ENCODE results near the gene CLSTN3.

Gene CLSTN3

DNA sequence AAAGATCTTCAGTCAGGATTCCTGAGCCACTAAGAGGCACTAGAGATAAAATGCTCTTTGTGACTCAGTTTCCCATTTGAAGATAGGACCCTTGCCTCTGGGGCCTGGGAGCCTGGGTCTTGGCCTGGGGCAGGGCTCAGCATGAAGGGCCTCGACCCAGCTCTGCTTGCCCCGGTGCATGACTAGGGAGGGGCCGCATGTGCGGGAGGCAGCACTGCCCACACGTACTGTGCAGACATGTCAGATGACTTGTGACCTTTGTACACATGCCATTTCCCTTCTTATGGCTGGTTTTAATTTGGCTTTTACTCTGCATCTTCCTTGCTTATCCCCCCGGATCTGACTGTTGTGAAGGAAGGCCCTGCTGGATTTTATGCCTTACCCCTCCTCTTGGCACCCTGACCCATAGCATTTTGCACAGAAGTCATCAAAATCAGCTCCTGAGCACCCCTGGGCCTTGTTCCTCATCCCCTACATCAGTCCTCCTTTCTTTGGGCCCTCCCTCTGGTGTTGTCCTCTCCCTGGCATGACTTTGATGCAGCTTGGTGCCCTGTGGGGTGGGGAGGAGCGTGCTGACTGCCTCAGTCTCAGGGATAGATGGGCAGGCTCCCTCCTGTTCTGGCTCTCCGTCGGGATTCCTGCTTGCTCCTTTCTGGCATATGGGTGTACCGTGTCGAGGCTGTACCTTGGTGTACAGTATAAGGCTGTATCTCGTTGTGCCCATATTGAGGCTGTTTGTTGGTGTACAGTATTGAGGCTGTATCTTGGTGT is 4.4 kb downstream of the CLSTN3 start:
- Histone ChIP-seq H3K9ac (ENCODE audit: low read length) (no peak overlapping the region), H3K36me3 (ENCODE audit: control insufficient read depth, insufficient read depth, low read length) (peaks cover 2% of the 10 kb centered on the region), H3K4me3 (ENCODE audit: low read length) (no peak overlapping the region), H3K27ac (ENCODE audit: low read depth, low read length) (no peak overlapping the region), H3K27me3 (ENCODE audit: control insufficient read depth, insufficient read depth, low read length) (no peaks in the 10 kb centered on the region), H3K4me1 (ENCODE audit: control insufficient read depth, insufficient read depth, low read length) (peaks cover under 1% of the 10 kb centered on the region)

- Histone ChIP-seq H3K36me3 (ENCODE audit: control insufficient read depth, insufficient read depth, low read length) (peaks cover 2% of the 10 kb centered on the region), H3K27ac (ENCODE audit: low read depth, low read length) (no peak overlapping the region), H3K9ac (ENCODE audit: low read length) (no peak overlapping the region), H3K27me3 (ENCODE audit: control insufficient read depth, insufficient read depth, low read length) (no peaks in the 10 kb centered on the region), H3K4me3 (ENCODE audit: low read length) (no peak overlapping the region), H3K4me1 (ENCODE audit: control insufficient read depth, insufficient read depth, low read length) (no peaks in the 10 kb centered on the region)
Measured at GRCh38 chr12:7136071-7136470, 5.9 kb downstream of the CLSTN3 start.

DNA sequence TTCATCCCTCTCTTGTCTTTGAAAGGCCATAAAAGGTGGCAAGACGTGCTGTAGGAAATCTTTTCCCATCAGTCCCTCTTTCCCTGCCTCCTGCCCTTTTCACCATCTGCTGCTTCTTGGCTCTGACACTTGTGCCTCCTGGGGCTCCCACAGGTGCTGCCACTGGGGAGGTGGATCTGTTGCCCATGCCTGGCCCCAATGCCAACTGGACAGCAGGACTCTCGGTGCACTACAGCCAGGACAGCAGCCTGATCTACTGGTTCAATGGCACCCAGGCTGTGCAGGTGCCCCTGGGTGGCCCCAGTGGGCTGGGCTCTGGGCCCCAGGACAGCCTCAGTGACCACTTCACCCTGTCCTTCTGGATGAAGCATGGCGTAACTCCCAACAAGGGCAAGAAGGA is 6.5 kb downstream of the CLSTN3 start:
- peaks cover 5% of the 10 kb centered on the region for H3K36me3 ChIP-seq (ENCODE audit: control insufficient read depth, insufficient read depth, low read length)
- no peak overlapping the region for H3K4me3 ChIP-seq (ENCODE audit: low read length)
- no peak overlapping the region for H3K27ac ChIP-seq (ENCODE audit: low read depth, low read length)
- H3K27me3 ChIP-seq (ENCODE audit: control insufficient read depth, insufficient read depth, low read length) = no peaks in the 10 kb centered on the region
- no peaks in the 10 kb centered on the region for H3K4me1 ChIP-seq (ENCODE audit: control insufficient read depth, insufficient read depth, low read length)
- no peak overlapping the region for H3K9ac ChIP-seq (ENCODE audit: low read length)

GRCh38 chr12:7137908-7138307 is 7.7 kb downstream of the CLSTN3 start:
- Histone ChIP-seq H3K27me3 (ENCODE audit: control insufficient read depth, insufficient read depth, low read length) (no peaks in the 10 kb centered on the region), H3K4me3 (ENCODE audit: low read length) (no peak overlapping the region), H3K27ac (ENCODE audit: low read depth, low read length) (no peak overlapping the region), H3K9ac (ENCODE audit: low read length) (no peak overlapping the region), H3K4me1 (ENCODE audit: control insufficient read depth, insufficient read depth, low read length) (no peaks in the 10 kb centered on the region), H3K36me3 (ENCODE audit: control insufficient read depth, insufficient read depth, low read length) (peaks cover 5% of the 10 kb centered on the region)

DNA sequence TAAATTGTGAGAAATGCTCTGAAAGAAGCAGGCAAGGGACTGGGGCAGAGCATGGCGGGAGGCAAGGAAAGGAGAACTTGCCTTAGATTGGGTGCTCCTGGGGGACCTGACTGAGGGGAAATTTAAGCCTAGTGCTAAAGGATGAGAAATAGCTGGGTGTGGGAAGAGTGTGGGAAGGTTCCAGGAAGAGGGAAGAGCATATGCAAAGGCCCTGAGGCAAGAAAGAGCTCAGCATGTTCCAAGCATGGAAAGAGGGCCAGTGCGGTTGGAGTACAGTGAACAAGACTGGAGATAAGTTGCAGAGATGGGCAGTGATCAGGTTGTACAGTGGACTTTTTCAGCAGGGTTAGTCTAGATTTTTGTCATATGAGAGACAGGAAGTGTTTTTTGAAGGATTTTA is 9.0 kb downstream of the CLSTN3 start:
- Histone ChIP-seq H3K4me3 (ENCODE audit: low read length) (no peak overlapping the region), H3K4me1 (ENCODE audit: control insufficient read depth, insufficient read depth, low read length) (no peaks in the 10 kb centered on the region), H3K27ac (ENCODE audit: low read depth, low read length) (no peak overlapping the region), H3K36me3 (ENCODE audit: control insufficient read depth, insufficient read depth, low read length) (peaks cover 5% of the 10 kb centered on the region), H3K9ac (ENCODE audit: low read length) (no peak overlapping the region), H3K27me3 (ENCODE audit: control insufficient read depth, insufficient read depth, low read length) (no peaks in the 10 kb centered on the region)

DNA sequence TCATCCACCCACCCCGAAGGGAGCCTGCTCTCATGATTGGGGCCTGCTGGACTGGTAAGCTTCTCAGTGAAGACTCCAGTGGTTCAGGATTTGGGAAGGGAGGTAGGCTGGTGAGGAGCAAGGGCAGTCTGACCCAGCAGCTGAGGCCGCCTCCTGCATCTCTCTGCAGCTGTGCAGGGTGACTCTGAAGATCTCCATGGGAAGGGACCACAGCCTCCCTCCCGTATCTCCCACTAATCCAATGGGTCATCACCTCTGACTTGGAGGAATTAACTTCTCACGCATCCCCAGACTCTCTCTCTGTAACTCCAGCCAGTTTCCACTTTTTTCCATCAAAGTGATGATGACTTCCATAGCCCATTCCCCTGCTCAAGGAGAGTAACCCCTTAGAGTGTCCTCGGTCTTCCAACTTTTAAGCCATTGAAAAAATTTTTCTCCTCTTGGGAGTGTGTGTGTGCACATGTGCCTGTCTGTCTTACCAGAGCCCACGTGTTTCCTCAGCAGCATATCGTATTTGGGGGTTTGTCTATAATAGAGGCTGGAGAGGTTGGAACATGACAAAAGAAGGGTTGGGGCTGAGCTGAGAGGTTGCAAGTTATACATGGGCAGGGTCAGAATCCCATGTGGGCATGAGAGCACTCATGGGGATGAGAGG is 11.3 kb downstream of the CLSTN3 start:
- Histone ChIP-seq H3K4me1 (ENCODE audit: control insufficient read depth, insufficient read depth, low read length) (no peaks in the 10 kb centered on the region), H3K9ac (ENCODE audit: low read length) (no peak overlapping the region), H3K27ac (ENCODE audit: low read depth, low read length) (no peak overlapping the region), H3K4me3 (ENCODE audit: low read length) (no peak overlapping the region), H3K27me3 (ENCODE audit: control insufficient read depth, insufficient read depth, low read length) (no peaks in the 10 kb centered on the region), H3K36me3 (ENCODE audit: control insufficient read depth, insufficient read depth, low read length) (peaks cover 5% of the 10 kb centered on the region)

DNA sequence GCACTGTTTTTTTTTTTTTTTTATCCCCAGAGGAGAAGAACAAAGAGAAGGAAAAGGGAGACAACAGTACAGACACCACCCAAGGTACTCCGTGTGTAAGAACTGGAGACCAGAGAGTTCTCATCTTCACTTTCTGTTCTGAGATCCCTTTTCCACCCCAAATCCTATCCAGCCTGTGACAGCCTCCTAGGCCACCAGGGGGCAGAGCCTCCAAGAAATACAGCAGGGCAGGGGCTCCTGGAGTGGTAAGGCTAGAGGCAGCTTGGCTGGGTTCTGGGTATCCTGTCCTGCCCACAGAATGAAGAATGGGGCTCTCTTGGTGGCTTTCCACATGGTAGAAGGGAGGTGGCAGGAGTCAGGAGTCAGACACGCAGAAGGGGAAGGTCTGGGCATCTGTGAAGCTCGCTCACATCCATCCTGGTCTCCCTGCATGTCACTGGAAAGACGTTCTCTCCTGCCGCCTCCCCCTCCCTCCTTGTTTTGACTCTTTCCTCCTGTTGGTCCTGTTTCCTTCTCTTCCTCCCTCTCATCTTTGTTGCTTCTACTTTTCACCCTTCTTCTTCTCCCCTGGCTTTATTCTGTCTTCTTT is 12.0 kb downstream of the CLSTN3 start:
- peaks cover 2% of the 10 kb centered on the region for H3K36me3 ChIP-seq (ENCODE audit: control insufficient read depth, insufficient read depth, low read length)
- no peak overlapping the region for H3K9ac ChIP-seq (ENCODE audit: low read length)
- no peaks in the 10 kb centered on the region for H3K27me3 ChIP-seq (ENCODE audit: control insufficient read depth, insufficient read depth, low read length)
- no peak overlapping the region for H3K27ac ChIP-seq (ENCODE audit: low read depth, low read length)
- H3K4me1 ChIP-seq (ENCODE audit: control insufficient read depth, insufficient read depth, low read length) = no peaks in the 10 kb centered on the region
- no peak overlapping the region for H3K4me3 ChIP-seq (ENCODE audit: low read length)

- Histone ChIP-seq H3K4me3 (ENCODE audit: low read length) (no peak overlapping the region), H3K4me1 (ENCODE audit: control insufficient read depth, insufficient read depth, low read length) (no peaks in the 10 kb centered on the region), H3K27ac (ENCODE audit: low read depth, low read length) (no peak overlapping the region), H3K27me3 (ENCODE audit: control insufficient read depth, insufficient read depth, low read length) (no peaks in the 10 kb centered on the region), H3K9ac (ENCODE audit: low read length) (no peak overlapping the region), H3K36me3 (ENCODE audit: control insufficient read depth, insufficient read depth, low read length) (peaks cover 2% of the 10 kb centered on the region)
Measured at GRCh38 chr12:7142809-7143465, 12.8 kb downstream of the CLSTN3 start.

- no peaks in the 10 kb centered on the region for H3K27me3 ChIP-seq (ENCODE audit: control insufficient read depth, insufficient read depth, low read length)
- no peaks in the 10 kb centered on the region for H3K4me1 ChIP-seq (ENCODE audit: control insufficient read depth, insufficient read depth, low read length)
- H3K36me3 ChIP-seq (ENCODE audit: control insufficient read depth, insufficient read depth, low read length) = peaks cover 2% of the 10 kb centered on the region
- H3K9ac ChIP-seq (ENCODE audit: low read length) = no peak overlapping the region
- H3K4me3 ChIP-seq (ENCODE audit: low read length) = no peak overlapping the region
- no peak overlapping the region for H3K27ac ChIP-seq (ENCODE audit: low read depth, low read length)
Measured at GRCh38 chr12:7143564-7143963, 13.4 kb downstream of the CLSTN3 start.

DNA sequence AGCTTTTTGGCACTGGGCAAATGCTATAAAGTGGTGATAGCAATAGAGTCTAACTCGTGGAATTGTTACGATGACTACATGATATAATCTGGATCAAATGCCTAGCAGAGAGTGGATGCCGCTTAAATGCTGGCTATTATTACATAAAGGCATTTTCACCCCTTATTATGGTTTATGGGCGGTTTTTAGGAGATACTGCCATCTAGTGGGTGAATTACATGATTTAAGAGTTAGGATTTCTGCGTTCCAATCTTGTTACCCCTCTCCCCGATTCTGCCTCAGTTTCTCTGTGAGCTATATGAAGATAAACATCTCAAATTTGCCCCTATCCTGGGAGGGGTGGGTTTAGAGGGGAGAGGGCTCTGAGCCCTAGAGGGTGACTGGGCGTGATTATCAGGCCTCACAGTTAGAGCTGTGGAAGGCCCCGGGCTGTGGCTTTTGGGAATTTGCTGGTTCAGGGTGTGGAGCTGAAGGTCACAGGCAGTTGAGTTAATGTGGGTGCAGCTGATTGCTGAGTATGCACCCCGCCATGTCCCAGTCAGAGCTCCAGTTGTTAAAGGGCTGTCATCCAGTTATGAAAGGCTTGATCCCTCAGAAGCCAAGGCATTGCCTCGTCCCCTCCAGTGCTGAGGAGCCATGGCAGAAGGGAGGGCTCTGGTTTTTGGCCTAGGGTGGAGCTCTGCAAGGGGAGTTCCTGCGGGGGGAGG is 14.4 kb downstream of the CLSTN3 start:
- H3K4me1 ChIP-seq (ENCODE audit: control insufficient read depth, insufficient read depth, low read length) = no peaks in the 10 kb centered on the region
- H3K9ac ChIP-seq (ENCODE audit: low read length) = no peak overlapping the region
- no peak overlapping the region for H3K4me3 ChIP-seq (ENCODE audit: low read length)
- no peak overlapping the region for H3K27ac ChIP-seq (ENCODE audit: low read depth, low read length)
- H3K36me3 ChIP-seq (ENCODE audit: control insufficient read depth, insufficient read depth, low read length) = peaks cover 10% of the 10 kb centered on the region
- H3K27me3 ChIP-seq (ENCODE audit: control insufficient read depth, insufficient read depth, low read length) = no peaks in the 10 kb centered on the region

- H3K27me3 ChIP-seq (ENCODE audit: control insufficient read depth, insufficient read depth, low read length) = no peaks in the 10 kb centered on the region
- no peak overlapping the region for H3K9ac ChIP-seq (ENCODE audit: low read length)
- no peak overlapping the region for H3K27ac ChIP-seq (ENCODE audit: low read depth, low read length)
- no peak overlapping the region for H3K4me3 ChIP-seq (ENCODE audit: low read length)
- H3K36me3 ChIP-seq (ENCODE audit: control insufficient read depth, insufficient read depth, low read length) = peaks cover 11% of the 10 kb centered on the region
- H3K4me1 ChIP-seq (ENCODE audit: control insufficient read depth, insufficient read depth, low read length) = no peaks in the 10 kb centered on the region
Measured at GRCh38 chr12:7145671-7146070, 15.5 kb downstream of the CLSTN3 start.

- Histone ChIP-seq H3K27ac (ENCODE audit: low read depth, low read length) (no peak overlapping the region), H3K36me3 (ENCODE audit: control insufficient read depth, insufficient read depth, low read length) (peaks cover 12% of the 10 kb centered on the region), H3K9ac (ENCODE audit: low read length) (no peak overlapping the region), H3K4me3 (ENCODE audit: low read length) (no peak overlapping the region), H3K4me1 (ENCODE audit: control insufficient read depth, insufficient read depth, low read length) (no peaks in the 10 kb centered on the region), H3K27me3 (ENCODE audit: control insufficient read depth, insufficient read depth, low read length) (no peaks in the 10 kb centered on the region)
Measured at GRCh38 chr12:7146228-7146627, 16.1 kb downstream of the CLSTN3 start.
